RPMI8226 (cell line): ENCODE measurements around the gene DYNLT5.
"Not testable (repeated sequence)": the region's sequence is repeated elsewhere in the genome, so short reads cannot be mapped to it uniquely, and the experiment has no call there.

Experiments
- DNase-seq: peaks from one replicate; pipeline ENCODE4 v3.0.0-alpha.2; 2015

Gene DYNLT5

DNA sequence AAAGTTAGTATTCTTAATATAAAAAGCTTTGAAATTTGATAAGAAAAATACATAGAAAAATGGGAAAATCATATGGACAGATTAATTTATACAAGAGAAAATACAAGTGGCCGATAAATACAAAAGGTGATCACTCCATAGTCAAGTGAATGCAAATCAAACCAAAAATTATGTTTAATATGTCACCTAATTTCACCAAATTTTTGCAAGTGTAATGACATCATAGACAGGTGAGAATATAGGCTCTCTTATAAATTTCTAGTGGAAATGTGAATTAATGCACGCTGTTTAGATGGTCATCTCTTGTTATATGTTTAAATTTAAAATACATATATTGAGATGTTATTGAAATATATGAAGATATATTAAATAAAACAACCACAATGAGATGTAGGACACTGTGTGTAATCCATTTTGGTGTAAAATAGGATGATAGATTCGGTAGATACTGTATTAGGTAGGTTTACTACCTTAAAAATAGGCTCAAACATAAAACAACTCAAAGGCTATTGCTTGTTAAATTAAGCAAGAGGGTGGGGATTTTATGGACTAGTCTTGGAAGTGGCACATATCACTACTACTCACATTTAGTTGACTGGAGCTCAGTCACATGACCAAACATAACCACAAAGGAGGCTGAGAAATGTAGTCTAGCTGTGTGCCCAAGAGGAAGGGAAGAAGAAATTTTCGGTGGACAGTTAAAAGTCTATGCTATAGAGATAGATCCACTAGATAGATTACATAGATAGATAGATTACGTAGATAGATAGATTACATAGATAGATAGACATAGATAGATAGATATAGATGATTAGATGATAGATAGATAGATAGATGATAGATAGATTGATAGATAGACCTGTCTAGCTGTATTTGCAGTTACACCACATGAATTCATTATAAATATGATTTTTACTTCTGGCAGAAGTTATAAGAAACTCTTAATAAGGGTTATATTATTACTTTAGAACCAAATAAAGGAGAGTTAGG lies 39.7 kb downstream of the DYNLT5 start:
- DNase-seq, result no peak

DNA sequence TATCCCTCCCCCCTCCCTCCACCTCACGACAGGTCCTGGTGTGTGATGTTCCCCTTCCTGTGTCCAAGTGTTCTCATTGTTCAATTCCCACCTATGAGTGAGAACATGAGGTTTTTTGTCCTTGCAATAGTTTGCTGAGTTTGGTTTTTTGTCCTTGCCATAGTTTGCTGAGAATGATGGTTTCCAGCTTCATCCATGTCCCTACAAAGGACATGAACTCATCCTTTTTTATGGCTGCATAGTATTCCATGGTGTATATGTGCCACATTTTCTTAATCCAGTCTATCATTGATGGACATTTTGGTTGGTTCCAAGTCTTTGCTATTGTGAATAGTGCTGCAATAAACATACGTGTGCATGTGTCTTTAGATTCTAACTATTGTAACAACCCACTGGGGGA lies 43.6 kb downstream of the DYNLT5 start:
- DNase-seq, result not testable (repeated sequence)

DNA sequence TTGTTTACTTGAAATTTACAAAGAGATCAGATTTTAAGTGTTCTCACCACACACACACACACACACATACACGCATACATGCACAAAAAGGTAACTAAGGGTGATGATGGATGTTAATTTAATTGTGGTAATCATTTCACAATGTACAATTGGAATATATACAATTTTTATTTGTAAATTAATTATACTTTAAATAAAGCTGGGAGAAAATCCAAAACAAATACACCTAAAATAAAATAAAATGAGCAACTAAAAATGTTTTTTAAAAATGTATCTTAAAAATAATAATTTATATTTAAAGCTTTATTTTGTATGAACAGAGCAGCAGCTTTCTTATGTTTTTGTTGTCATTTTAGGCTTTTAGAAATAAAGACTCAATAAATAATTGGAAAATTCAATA lies 57.0 kb downstream of the DYNLT5 start:
- DNase-seq, result no peak

DNA sequence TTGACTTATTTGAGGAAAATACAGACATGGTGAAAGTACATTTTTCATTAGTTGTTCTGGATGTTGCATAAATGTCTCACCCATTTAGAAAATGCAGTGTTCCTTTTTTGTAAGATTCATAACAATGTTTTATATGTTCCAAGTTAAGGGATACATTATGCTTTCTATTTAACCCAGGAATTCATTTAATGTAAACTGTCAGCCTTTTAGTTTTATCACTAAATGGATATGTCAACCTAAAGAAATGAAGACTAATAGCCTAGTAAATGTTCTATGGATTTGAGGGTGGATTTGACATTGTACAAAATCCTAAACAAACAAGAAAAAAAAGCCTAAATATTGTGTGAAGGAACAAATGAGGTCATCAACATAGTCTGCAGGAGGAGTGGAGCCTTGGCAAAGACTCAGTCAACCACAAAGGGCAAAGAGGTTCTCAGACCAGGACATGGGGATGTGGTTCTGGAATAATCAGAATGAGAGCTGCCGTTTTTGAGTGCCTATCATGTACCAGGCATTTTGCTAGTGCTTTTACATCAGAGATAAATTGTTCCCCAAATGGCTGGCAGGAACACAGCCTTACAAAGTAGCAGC lies 57.6 kb downstream of the DYNLT5 start:
- DNase-seq, result no peak

DNA sequence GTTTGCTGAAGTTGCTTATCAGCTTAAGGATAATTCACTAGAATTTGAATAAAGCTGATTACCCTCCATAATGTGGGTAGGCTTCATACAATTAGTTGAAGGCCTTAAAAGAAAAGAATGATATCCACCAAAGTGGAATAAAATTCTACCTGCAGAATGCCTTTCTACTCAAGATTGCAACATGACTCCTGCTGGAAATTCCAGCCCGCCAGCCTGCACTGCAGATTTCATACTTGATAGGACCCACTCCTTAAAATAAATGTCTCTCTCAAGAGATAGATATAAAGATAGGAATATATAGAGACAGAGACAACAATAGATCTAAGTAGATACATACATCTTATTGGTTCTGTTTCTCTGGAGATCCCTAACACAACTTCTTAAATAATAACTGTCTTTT lies 72.5 kb downstream of the DYNLT5 start:
- no peak for DNase-seq
